Sigmoid colon (tissue), 4 donors: ENCODE data around the gene PM20D1.

Source experiments
- CTCF ChIP-seq, 4 experiments: fragments of 450-650 bp in 3 of 4; fragments of 200-600 bp in 1 of 4; IDR thresholded peaks; one replicate each; pipeline ENCODE4 v1.5.1; 2016 to 2019; ENCODE audit warnings: antibody characterized with exemption in 4 of 4, mild to moderate bottlenecking in 3 of 4, moderate library complexity in 2 of 4
- EP300 ChIP-seq, 4 donors: sonication (generic); formaldehyde crosslinking; IDR thresholded peaks; one replicate each; pipeline ENCODE4 v1.6.1; 2017; ENCODE audit warnings: antibody characterized with exemption in 4 of 4
- POLR2A ChIP-seq, 2 donors: fragments of 450-650 bp; IDR thresholded peaks; one replicate each; pipeline ENCODE4 v1.6.1; 2016; ENCODE audit warnings: antibody characterized with exemption in 2 of 2, mild to moderate bottlenecking in 2 of 2, moderate library complexity in 2 of 2
- POLR2AphosphoS5 ChIP-seq, 4 donors: sonication (generic); formaldehyde crosslinking; IDR thresholded peaks; one replicate each; pipeline ENCODE4 v1.6.1; 2017; ENCODE audit warnings: antibody characterized with exemption in 4 of 4

GRCh38 chr1:205794011-205794730 is 55.8 kb downstream of the PM20D1 start:
- no peak for TF ChIP-seq POLR2AphosphoS5 (IDR thresholded peaks at IDR 0.05)
- no peak for TF ChIP-seq CTCF (IDR thresholded peaks at IDR 0.05)
- no peak for TF ChIP-seq POLR2A (IDR thresholded peaks at IDR 0.05)
- no peak for TF ChIP-seq EP300 (IDR thresholded peaks at IDR 0.05)
